ENCODE measurements around the gene CCT7. TPM values are rescaled to one million over a fixed set of nuclear protein-coding genes. Genes with fewer than 3 reads are reported as not detected.

CCT7 gene
- polyA plus RNA-seq, 12 donors = 167 to 224 (median 189) TPM; not detected in 1

GRCh38 chr2:73217826-73218225 is 16.3 kb upstream of the CCT7 start:
- no peak for DNase-seq

- no peak for DNase-seq
Measured at GRCh38 chr2:73218298-73218697, 15.8 kb upstream of the CCT7 start.

- DNase-seq = no peak
Measured at GRCh38 chr2:73223821-73224220, 10.3 kb upstream of the CCT7 start.

GRCh38 chr2:73225513-73226360 is 8.4 kb upstream of the CCT7 start:
- no peak for DNase-seq

GRCh38 chr2:73227086-73227485 is 7.0 kb upstream of the CCT7 start:
- no peak for DNase-seq

- no peak for DNase-seq
Measured at GRCh38 chr2:73228631-73229030, 5.5 kb upstream of the CCT7 start.

- peak; percentile 22 for DNase-seq
Measured at GRCh38 chr2:73232403-73233153, 1.5 kb upstream of the CCT7 start.

GRCh38 chr2:73233154-73233931 is 765 bp upstream of the CCT7 start, which contains the start of gene PRADC1:
Gene PRADC1, minus strand, starts transcription at chr2:73233239. Its CDS starts 79 bp downstream, at chr2:73233160.
- DNase-seq = peak; percentile 99

- no peak for DNase-seq
Measured at GRCh38 chr2:73235315-73236028, 1.4 kb downstream of the CCT7 start.

- no peak for DNase-seq
Measured at GRCh38 chr2:73237168-73237567, 3.1 kb downstream of the CCT7 start.

GRCh38 chr2:73238149-73238548 is 4.0 kb downstream of the CCT7 start:
- DNase-seq = no peak

- DNase-seq = no peak
Measured at GRCh38 chr2:73238976-73239375, 4.9 kb downstream of the CCT7 start.

GRCh38 chr2:73239776-73240175 is 5.7 kb downstream of the CCT7 start:
- DNase-seq = no peak

GRCh38 chr2:73243884-73244570 is 9.9 kb downstream of the CCT7 start:
- no peak for DNase-seq

GRCh38 chr2:73244580-73244979 is 10.5 kb downstream of the CCT7 start:
- DNase-seq = no peak

- DNase-seq = no peak
Measured at GRCh38 chr2:73246850-73247249, 12.7 kb downstream of the CCT7 start.

GRCh38 chr2:73249636-73250035 is 15.5 kb downstream of the CCT7 start:
- no peak for DNase-seq

GRCh38 chr2:73250872-73251846 is 17.1 kb downstream of the CCT7 start:
- no peak for DNase-seq

GRCh38 chr2:73252238-73253027 is 18.3 kb downstream of the CCT7 start:
- no peak for DNase-seq
